Mesendoderm (in vitro differentiated cells): ENCODE measurements around the gene HOMER2.

Experiments
- DNase-seq: peaks from one replicate; pipeline ENCODE4 v3.0.0; 2013
- H2AK5ac ChIP-seq: 2 replicates; pipeline ENCODE4 v1.6.1; 2013; ENCODE audit warnings: low read length, inconsistent platforms
- H2BK120ac ChIP-seq: 2 replicates; pipeline ENCODE4 v1.6.1; 2013; ENCODE audit warnings: low read depth, mild to moderate bottlenecking, low read length, moderate library complexity, mixed read lengths
- H2BK15ac ChIP-seq: replicated peaks from 2 replicates; pipeline ENCODE4 v1.6.1; 2013; ENCODE audit warnings: low read depth, mild to moderate bottlenecking, moderate library complexity
- H2BK5ac ChIP-seq: 2 replicates; pipeline ENCODE4 v1.6.1; 2013; ENCODE audit warnings: low read length, inconsistent platforms
- H3K18ac ChIP-seq: 2 replicates; pipeline ENCODE4 v1.6.1; 2013; ENCODE audit warnings: mild to moderate bottlenecking, low read length, mixed read lengths
- H3K23ac ChIP-seq: one replicate; pipeline ENCODE4 v1.6.1; 2013; ENCODE audit warnings: low read length
- H3K27ac ChIP-seq: 2 replicates; pipeline ENCODE4 v1.5.1; 2013; ENCODE audit warnings: low read depth, mild to moderate bottlenecking, inconsistent platforms, low read length, moderate library complexity
- H3K27me3 ChIP-seq: 2 replicates; pipeline ENCODE4 v1.6.1; 2013; ENCODE audit warnings: low read length, control low read depth, mild to moderate bottlenecking, inconsistent platforms; ENCODE audit not compliant: insufficient read depth, poor library complexity
- H3K36me3 ChIP-seq: 2 replicates; pipeline ENCODE4 v1.6.1; 2013; ENCODE audit warnings: low read length, inconsistent platforms; ENCODE audit not compliant: control insufficient read depth, insufficient read depth
- H3K4ac ChIP-seq: one replicate; pipeline ENCODE4 v1.6.1; 2013; ENCODE audit warnings: low read depth, mild to moderate bottlenecking, low read length, moderate library complexity
- H3K4me1 ChIP-seq: 2 replicates; pipeline ENCODE4 v1.6.1; 2013; ENCODE audit warnings: low read depth, low read length, inconsistent platforms; ENCODE audit not compliant: control insufficient read depth
- H3K4me2 ChIP-seq: 2 replicates; pipeline ENCODE4 v1.6.1; 2013; ENCODE audit warnings: low read length
- H3K4me3 ChIP-seq: 2 replicates; pipeline ENCODE4 v1.5.1; 2013; ENCODE audit warnings: mild to moderate bottlenecking, low read length
- H3K56ac ChIP-seq: one replicate; pipeline ENCODE4 v1.6.1; 2013; ENCODE audit warnings: low read length
- H3K79me1 ChIP-seq: 2 replicates; pipeline ENCODE4 v1.6.1; 2013; ENCODE audit warnings: low read length, inconsistent platforms
- H3K79me2 ChIP-seq: 2 replicates; pipeline ENCODE4 v1.6.1; 2013; ENCODE audit warnings: mild to moderate bottlenecking, low read length; ENCODE audit not compliant: control insufficient read depth, insufficient read depth
- H3K9ac ChIP-seq: 2 replicates; pipeline ENCODE4 v1.6.1; 2013; ENCODE audit warnings: low read length, inconsistent platforms
- H4K5ac ChIP-seq: one replicate; pipeline ENCODE4 v1.6.1; 2013; ENCODE audit warnings: low read length
- H4K8ac ChIP-seq: one replicate; pipeline ENCODE4 v1.6.1; 2013; ENCODE audit warnings: low read depth, mild to moderate bottlenecking, control low read depth, low read length, moderate library complexity
- WGBS: extraction: QIAGEN DNeasy Blood & Tissue Kit; methylation state at CpG from one replicate; pipeline ENCODE4 v1.1.7; 2013; ENCODE audit warnings: low lambda C conversion rate, missing lambda C conversion rate; ENCODE audit not compliant: insufficient coverage; ENCODE audit errors: extremely low coverage; 5-methylcytosine and 5-hydroxymethylcytosine counted together

Gene HOMER2

GRCh38 chr15:82852941-82853561 is 99.5 kb downstream of the HOMER2 start:
- H2BK15ac ChIP-seq, result no peak overlapping the region
- H3K9ac ChIP-seq, result no peak overlapping the region
- H3K4ac ChIP-seq, result no peak overlapping the region
- no peak overlapping the region for H3K18ac ChIP-seq
- H3K23ac ChIP-seq, result no peak overlapping the region
- no peak overlapping the region for H3K56ac ChIP-seq
- H3K4me2 ChIP-seq, result no peak overlapping the region
- no peaks in the 10 kb centered on the region for H3K79me1 ChIP-seq
- H2BK120ac ChIP-seq, result no peak overlapping the region
- H3K4me1 ChIP-seq, result peaks cover 4% of the 10 kb centered on the region
- H3K27me3 ChIP-seq, result no peaks in the 10 kb centered on the region
- H3K36me3 ChIP-seq, result no peaks in the 10 kb centered on the region
- no peak overlapping the region for H4K8ac ChIP-seq
- WGBS, result no CpG with 5 or more reads among the region's 16 CpGs
- no peak overlapping the region for H2BK5ac ChIP-seq
- no peak for DNase-seq
- H4K5ac ChIP-seq, result no peak overlapping the region
- no peak overlapping the region for H3K4me3 ChIP-seq
- no peak overlapping the region for H2AK5ac ChIP-seq
- no peak overlapping the region for H3K27ac ChIP-seq
- H3K79me2 ChIP-seq, result no peaks in the 10 kb centered on the region

- no peak overlapping the region for H3K27ac ChIP-seq
- H3K56ac ChIP-seq, result no peak overlapping the region
- no peak overlapping the region for H3K4me2 ChIP-seq
- H3K36me3 ChIP-seq, result no peaks in the 10 kb centered on the region
- H3K4me3 ChIP-seq, result no peak overlapping the region
- H3K18ac ChIP-seq, result no peak overlapping the region
- no peaks in the 10 kb centered on the region for H3K79me1 ChIP-seq
- H2BK5ac ChIP-seq, result no peak overlapping the region
- WGBS, result no CpG with 5 or more reads among the region's 9 CpGs
- no peak overlapping the region for H4K8ac ChIP-seq
- no peaks in the 10 kb centered on the region for H3K27me3 ChIP-seq
- peaks cover 4% of the 10 kb centered on the region for H3K4me1 ChIP-seq
- no peak for DNase-seq
- H3K79me2 ChIP-seq, result no peaks in the 10 kb centered on the region
- H3K23ac ChIP-seq, result no peak overlapping the region
- no peak overlapping the region for H3K9ac ChIP-seq
- no peak overlapping the region for H3K4ac ChIP-seq
- H4K5ac ChIP-seq, result no peak overlapping the region
- H2BK15ac ChIP-seq, result no peak overlapping the region
- no peak overlapping the region for H2BK120ac ChIP-seq
- H2AK5ac ChIP-seq, result no peak overlapping the region
Measured at GRCh38 chr15:82851981-82852511, 100.5 kb downstream of the HOMER2 start.

GRCh38 chr15:82851306-82851850 is 101.1 kb downstream of the HOMER2 start:
- Histone ChIP-seq H3K4me2 (no peak overlapping the region), H3K79me1 (no peaks in the 10 kb centered on the region), H2BK5ac (no peak overlapping the region), H3K27ac (no peak overlapping the region), H2AK5ac (no peak overlapping the region), H4K8ac (no peak overlapping the region), H3K4me3 (no peak overlapping the region), H2BK120ac (no peak overlapping the region), H3K56ac (no peak overlapping the region), H3K79me2 (no peaks in the 10 kb centered on the region), H3K4me1 (peaks cover 4% of the 10 kb centered on the region), H3K4ac (no peak overlapping the region), H2BK15ac (no peak overlapping the region), H3K9ac (no peak overlapping the region), H3K23ac (no peak overlapping the region), H3K27me3 (no peaks in the 10 kb centered on the region), H3K36me3 (no peaks in the 10 kb centered on the region), H3K18ac (no peak overlapping the region), H4K5ac (no peak overlapping the region)
- WGBS, result no CpG with 5 or more reads among the region's 14 CpGs
- DNase-seq, result no peak

GRCh38 chr15:82850731-82851130 is 101.8 kb downstream of the HOMER2 start:
- Histone ChIP-seq H3K4me2 (no peak overlapping the region), H3K4me3 (no peak overlapping the region), H4K5ac (no peak overlapping the region), H3K79me2 (no peaks in the 10 kb centered on the region), H3K23ac (no peak overlapping the region), H3K4me1 (peaks cover 4% of the 10 kb centered on the region), H3K18ac (no peak overlapping the region), H3K4ac (no peak overlapping the region), H3K9ac (no peak overlapping the region), H3K36me3 (no peaks in the 10 kb centered on the region), H2BK120ac (no peak overlapping the region), H2BK15ac (no peak overlapping the region), H3K27ac (no peak overlapping the region), H3K79me1 (no peaks in the 10 kb centered on the region), H2AK5ac (no peak overlapping the region), H3K56ac (no peak overlapping the region), H2BK5ac (no peak overlapping the region), H3K27me3 (no peaks in the 10 kb centered on the region), H4K8ac (no peak overlapping the region)
- no peak for DNase-seq
- no CpG with 5 or more reads among the region's 7 CpGs for WGBS

GRCh38 chr15:82849556-82850512 is 102.7 kb downstream of the HOMER2 start:
- H2BK15ac ChIP-seq, result no peak overlapping the region
- H3K9ac ChIP-seq, result peak overlapping the region; percentile 60
- no peak overlapping the region for H2BK120ac ChIP-seq
- no peak overlapping the region for H2AK5ac ChIP-seq
- H3K4ac ChIP-seq, result no peak overlapping the region
- H3K27me3 ChIP-seq, result no peaks in the 10 kb centered on the region
- H4K8ac ChIP-seq, result no peak overlapping the region
- H3K36me3 ChIP-seq, result no peaks in the 10 kb centered on the region
- peak overlapping the region; percentile 23 for H4K5ac ChIP-seq
- H2BK5ac ChIP-seq, result peak overlapping the region; percentile 49
- WGBS, result no CpG with 5 or more reads among the region's 23 CpGs
- H3K4me3 ChIP-seq, result no peak overlapping the region
- no peak overlapping the region for H3K4me2 ChIP-seq
- no peaks in the 10 kb centered on the region for H3K79me1 ChIP-seq
- H3K79me2 ChIP-seq, result no peaks in the 10 kb centered on the region
- DNase-seq, result peak; percentile 98
- no peak overlapping the region for H3K23ac ChIP-seq
- H3K27ac ChIP-seq, result no peak overlapping the region
- peaks cover 4% of the 10 kb centered on the region for H3K4me1 ChIP-seq
- H3K18ac ChIP-seq, result no peak overlapping the region
- H3K56ac ChIP-seq, result peak overlapping the region; percentile 89
